Brain pericyte (primary cell): Measurements from ENCODE around the gene CNTN4.
"Not testable (repeated sequence)": the region's sequence is repeated elsewhere in the genome, so short reads cannot be mapped to it uniquely, and the experiment has no call there.

Experiments
- DNase-seq: peaks from one replicate; pipeline ENCODE4 v3.0.0-alpha.2; 2012; ENCODE audit warnings: low read depth, low spot score

Gene CNTN4

DNA sequence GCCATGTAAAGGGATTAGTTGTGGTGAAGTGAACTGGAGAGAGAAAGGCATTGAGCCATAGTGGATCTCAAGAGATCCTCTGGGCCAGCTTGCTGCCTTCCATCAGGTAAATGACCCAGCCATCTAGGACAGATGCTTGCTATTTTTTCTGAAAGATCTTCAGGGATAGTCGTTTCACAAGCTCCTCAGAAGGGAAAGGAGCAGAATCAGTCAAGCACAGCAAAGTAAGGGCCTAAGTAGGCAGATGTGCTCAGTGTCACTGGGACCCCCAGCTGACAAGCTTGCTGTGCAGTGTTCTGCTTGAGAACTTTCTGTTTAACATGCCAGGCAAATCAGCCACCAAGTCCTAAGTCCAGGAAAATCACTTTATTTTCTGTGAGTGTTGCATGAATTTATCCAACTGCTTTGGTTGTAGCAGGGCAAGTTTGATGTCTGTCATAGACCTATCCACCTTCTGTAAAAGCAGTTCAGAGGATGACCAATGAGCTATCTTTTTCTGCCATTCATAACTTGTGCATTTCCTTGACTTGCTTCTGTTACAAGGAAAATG lies 691.7 kb downstream of the CNTN4 start:
- no peak for DNase-seq

DNA sequence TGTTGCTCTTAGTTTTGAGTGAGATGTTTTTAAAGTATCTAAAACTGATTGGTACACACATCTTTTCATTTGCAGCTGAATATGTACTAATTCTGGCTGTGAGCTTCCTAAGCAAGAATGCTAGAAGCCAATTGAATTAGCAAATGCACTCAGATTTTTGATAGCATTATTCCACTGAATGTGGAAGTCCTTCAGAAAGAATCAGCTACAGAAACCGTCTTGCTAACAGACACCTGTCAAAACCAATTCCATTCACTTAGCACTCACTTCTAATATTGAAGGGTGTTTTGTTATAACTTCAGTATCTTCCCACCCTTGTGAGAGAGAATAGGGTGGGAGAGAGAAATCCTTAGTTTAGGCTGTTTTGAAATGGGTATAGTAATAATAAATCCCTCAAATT lies 693.8 kb downstream of the CNTN4 start:
- DNase-seq = no peak

DNA sequence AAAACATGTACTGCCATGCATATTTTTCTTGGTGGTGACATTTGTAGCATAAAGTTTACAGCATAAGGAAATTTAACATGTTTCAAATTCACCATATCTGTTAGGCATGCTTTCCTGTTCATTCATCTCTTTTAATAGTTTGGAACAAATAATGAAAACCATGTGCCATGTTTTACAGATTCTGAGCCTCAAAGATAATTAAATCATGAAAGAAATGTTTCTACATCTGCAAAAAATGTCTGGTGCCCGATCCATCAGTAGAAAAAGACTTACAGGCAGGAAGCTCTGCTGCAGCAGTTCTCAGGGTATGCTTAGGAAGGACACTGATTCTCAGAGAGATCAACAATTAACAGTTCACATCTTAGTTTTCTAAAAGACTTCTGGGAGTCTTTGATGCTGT lies 695.3 kb downstream of the CNTN4 start:
- no peak for DNase-seq

DNA sequence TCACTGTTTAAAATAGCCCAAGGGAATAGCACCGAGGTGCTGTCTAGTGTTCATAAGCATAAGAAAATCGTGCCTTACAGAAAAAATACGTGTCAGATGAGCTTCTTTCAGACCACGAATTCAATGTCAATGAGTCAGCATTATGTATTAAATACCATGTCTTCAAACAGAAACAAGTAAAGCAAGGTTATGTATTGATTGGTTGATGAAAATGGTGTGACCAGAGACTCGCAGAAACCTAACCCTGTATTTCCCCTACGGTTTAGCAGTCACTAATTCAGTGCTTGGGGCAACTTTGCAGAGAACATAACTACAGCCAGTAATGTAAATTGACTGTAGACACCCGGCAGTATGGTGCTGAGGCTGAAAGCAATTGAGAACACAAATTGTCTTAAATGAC lies 703.8 kb downstream of the CNTN4 start:
- no peak for DNase-seq

DNA sequence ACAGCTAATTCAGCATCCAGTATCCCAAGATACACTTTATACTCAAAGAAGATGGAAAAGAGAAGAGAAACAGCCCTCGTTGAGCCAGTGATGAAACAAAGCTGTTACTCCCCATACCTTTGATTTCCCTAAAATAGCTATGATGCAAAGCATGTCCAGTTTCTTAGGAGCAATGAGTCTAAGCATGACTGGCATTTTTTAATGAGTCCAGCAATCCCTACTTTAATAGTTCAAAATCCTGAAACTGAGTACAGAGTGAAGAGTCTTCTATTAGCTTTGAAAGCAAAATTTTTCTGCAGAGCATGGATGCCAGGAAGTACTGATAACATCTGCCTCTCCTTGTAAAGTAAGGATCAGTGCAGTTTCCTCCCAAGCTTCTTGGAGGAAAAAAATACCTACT lies 708.8 kb downstream of the CNTN4 start:
- DNase-seq = no peak

DNA sequence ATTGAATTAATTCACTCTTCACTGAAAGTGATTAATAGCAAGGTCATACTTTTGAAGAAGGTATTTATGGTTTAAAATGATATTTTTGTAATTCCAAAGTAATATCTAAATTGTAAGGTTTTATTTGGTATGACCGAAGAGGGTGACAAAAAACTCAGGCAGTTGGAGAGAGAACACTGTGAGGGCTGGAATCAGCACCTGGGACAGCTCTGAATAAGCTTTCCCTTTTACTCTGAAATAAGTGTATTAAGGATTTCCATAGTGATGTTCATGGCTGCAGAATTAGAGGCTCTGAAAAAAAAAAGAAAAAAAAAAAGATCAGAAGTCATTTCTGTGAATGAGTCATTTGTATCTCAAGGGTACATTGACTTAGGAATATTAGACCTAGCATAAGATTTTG lies 712.1 kb downstream of the CNTN4 start:
- DNase-seq = no peak

DNA sequence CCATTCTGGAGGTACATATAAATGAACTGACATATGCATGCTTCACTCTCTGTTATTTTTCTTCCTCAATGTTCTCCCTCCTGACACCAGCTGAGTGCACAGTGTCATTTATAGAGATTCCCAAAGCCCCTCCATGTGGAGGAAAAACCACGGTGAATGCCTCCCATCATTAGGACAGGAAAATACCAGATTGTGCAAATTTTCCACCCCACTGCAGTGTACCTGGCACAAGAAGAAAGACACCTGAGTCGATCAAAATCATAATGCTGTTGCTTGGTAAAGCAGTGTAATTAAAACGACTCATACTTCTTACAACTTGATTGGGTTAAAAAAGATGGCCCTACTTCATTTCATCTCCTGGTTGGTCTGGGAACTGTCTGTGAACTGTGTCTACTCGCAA lies 720.9 kb downstream of the CNTN4 start:
- no peak for DNase-seq

DNA sequence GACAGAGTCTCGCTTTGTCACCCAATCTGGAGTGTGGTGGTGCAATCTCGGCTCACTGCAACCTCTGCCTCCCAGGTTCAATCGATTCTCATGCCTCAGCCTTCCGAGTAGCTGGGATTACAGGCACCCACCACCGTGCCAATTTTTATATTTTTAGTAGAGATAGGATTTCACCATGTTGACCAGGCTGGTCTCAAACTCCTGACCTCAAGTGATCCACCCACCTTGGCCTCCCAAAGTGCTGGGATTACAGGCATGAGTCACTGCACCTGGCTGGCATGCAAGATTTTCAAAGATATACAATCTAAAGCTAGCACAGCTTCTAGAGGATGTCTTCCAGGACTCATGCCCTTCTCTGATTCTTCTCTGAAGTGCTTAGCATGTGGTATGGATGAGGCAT lies 722.3 kb downstream of the CNTN4 start:
- not testable (repeated sequence) for DNase-seq

DNA sequence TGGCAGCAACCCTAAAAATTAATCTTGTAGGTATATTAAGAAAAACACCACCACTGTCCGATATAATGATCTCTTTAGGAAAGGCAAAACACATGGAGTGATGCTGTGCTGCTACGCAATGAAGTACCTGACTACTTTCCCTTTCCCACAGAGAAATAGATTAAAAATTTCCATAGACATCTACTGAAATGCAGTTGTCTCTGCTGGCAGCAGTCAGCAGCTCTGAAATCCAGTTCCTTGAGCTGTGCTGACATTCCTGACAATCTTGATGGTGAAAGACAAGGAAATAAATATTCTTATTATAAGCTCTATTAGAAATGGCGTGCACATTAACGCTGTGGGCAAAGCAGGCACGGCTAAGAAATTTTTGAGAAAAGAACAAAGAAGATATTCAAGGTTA lies 723.9 kb downstream of the CNTN4 start:
- no peak for DNase-seq

DNA sequence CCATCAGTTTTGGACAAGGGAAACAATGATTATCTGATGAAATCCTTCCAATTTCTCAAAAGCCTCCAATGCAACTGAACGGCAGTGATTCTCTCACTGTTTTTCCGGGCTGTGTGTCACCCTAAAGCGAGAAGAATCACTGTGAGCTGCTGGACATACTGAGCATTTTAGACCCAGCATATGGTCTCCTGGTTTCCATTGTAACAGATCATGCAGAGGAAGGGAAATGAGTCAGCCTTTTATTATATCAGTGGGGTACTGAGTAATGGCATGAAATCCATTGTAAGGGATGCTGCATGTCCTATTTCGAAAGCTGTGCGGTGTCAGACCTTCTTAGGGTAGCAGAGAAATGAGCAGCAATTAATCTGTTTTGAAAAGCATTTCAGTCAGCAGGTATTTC lies 724.4 kb downstream of the CNTN4 start:
- DNase-seq = no peak

DNA sequence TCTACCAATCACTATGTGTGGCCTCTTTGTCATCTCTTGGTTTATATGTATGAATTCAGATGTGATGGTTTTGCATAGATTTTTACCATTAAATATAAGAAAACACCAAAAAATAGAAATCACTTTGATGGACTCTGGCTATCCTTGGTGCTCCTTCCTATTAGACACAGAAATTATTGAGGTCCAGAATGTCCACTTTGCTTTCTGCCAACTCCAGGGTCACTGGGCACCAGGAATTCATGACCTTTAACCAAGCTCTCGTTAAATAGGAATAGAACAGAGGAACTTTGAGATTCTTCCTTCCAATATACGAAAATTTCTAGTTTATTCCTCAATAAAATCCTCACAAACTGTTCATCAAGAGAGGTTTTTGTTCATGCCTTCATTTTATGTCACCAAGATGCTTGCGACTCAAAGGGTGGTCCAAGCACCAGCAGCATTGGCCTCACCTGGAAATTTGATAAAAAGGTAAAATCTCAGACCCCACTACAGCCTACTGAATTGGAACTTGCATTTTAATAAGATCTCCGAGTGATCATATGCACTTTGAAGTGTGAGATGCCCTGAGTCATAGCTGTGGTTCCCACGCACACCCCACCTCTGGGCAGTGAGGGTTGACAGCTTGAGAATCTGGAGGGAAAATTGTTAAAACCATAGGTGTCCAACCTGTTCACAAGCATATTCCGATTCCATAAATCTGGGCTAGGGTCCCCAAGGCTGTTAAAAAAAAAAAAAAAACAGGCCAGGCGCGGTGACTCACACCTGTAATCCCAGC lies 725.0 kb downstream of the CNTN4 start:
- DNase-seq = no peak

DNA sequence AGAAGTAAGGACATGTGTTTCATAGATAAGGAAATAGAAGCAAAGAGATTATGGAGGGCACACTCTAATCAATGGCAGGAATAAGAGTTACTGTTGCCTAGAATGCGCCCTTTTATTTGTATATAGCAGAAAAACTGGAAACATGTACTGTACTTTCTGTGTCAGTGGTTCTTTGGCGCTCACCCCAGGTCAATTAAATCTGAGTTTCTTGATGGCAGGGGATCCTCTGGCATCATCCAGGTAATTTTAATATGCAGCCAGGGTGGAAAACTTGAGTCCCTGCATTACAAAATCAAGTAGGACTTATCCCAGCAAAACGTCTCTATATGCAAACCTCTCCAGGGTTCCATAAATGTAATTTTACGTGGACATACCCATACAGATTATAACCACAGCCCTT lies 727.4 kb downstream of the CNTN4 start:
- no peak for DNase-seq

DNA sequence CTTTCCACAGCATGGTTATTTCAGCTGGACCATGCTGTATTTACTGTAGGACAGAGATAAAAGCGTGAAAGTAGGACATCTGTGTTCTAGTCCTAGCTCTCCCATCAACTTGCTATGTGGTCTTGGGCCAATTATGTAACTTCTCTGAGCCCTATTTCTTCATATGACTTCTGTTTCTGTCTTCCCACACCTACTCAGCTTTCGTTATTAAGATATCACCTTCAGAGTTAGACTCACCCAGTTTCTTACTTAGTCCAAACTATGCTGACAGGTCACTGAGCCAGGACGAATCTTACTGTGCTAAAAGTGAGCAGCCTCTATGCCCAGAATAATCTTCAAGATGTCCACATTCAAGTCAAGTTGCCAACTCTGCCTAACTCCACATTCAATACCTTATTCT lies 727.8 kb downstream of the CNTN4 start:
- DNase-seq = no peak

DNA sequence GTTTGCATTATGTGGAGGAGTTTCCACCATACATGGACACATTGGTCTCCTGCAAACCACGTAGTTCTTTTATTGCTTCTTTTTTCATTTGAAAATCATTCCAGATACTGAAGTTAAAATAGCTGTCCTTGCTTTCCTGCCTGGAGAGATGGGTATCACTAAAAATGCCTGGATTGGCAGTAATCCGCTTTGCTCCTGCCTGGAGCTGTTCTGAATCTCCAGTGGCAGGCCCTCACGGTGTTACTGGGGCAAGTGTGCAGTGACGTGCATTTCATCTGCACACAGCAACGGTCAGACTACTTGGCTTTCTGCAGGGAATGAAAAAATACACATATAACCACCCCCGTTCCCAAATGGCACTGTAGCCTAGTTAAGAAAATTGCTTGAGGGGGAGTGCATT lies 738.6 kb downstream of the CNTN4 start:
- DNase-seq = no peak

DNA sequence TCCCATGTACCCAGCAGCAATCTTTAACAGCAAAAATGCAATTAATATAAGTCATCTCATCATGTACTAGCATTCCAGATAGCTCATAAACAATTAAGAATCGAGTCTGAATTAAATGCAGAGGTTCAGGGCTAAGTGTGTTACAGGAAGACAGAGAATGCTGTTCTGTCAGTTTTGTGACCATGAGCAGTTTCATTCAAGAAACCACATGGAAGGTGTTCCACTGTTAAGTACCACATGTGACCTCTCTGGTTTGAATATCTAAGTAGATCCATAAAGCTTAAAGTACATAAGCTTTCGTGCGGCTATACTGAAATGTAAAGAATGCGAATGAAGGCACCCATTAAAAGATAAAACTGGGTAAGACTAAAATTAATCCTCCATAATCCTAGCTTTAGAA lies 739.2 kb downstream of the CNTN4 start:
- DNase-seq = no peak

DNA sequence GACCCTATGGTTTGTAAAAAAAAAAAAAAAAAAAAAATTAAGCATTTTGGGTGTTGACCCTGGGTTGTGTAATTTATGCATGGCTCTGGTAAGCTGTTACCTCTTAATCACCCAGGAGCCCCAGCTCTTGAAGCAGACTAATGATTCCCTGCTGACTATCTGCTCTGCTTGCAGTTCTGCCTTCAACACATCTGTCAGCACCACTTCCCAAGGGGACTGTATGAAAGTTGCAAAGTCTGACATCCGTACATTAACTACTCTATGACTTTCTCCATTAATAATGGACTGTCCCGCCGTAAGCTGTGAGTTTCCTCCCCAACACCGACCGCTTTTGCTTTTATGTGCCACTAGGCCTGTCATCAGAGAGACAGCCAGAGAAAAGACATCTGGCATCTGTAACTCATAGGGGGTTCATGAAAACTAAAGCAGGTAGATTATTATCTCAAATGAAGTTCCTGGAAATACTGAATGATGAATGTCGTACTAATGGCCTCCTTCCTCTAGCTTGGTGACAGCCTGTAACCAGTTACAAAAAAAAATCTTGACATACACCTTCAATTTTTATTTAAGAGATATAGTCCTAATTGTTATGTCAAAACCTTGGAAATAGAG lies 740.0 kb downstream of the CNTN4 start:
- DNase-seq = no peak

DNA sequence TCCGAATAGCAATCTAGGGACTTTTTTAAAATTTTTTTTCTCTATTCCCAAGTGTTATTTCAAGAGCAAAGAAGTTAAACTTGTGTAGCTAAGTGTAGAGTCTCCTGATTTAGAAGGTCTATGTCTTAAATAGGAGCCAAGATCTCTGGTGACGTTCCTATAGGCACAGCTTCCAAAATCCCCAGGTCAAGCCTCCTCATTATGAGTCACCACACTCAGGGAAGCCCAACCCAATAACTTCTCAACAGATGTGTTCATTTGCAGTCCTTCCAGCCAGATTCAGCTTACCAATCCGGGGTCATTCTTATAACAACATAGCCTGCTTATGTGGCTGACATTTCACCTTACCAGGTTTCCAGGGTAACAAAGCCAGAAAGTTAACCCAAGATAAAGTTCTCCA lies 741.2 kb downstream of the CNTN4 start:
- no peak for DNase-seq

DNA sequence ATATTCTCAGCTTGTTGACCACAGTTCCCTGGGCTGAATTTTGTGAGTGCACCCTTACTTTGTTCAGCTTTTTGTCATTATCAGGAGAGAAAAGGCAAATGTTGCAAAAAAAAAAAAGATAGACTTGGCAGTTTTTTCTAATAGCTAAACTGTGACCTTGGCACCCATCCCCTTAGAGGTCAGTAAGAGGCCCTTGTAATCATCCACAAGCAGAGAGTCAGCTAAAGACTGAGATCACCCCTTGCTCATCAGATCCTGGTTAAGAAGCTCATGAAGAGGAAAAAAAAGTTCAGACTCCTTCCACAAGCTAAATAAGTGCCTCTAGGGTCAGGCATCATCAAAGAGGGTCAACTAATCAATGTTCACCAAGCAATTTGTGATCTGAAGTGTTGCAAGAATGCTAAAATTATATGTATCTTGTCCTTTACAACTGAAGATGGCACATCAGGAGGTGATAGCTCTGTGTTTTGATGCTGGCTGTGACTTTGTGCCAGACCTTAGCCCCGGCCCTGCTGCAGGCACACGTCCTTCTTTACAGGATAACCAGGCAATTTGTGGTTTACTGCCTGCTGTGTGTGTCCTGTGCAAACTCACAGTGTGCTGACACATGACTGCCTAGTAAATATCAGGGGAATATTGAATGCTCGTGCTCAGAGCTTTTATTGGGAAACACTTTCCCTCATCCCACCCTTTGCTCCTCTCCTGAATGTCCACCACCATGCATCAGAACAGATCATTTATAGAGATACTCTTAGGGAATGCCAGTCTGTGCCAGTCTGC lies 748.6 kb downstream of the CNTN4 start:
- no peak for DNase-seq

DNA sequence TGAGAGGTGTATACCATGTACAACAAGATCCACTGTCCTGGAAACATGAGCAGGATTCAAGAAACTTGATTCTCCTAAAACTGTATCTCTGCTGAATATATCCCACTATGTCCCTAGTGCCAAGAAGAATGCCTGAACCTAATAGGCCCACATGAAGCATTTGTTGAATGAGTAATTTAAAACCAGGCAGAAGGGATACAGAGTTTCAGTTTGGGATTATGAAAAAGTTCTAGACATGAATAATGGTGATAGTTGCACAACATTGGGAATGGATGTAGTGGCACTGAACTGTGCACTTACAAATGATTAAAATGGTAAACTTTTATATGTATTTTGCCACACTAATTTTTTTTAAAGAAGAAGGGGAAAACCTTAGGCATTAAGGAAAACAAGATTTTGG lies 750.4 kb downstream of the CNTN4 start:
- DNase-seq = no peak

DNA sequence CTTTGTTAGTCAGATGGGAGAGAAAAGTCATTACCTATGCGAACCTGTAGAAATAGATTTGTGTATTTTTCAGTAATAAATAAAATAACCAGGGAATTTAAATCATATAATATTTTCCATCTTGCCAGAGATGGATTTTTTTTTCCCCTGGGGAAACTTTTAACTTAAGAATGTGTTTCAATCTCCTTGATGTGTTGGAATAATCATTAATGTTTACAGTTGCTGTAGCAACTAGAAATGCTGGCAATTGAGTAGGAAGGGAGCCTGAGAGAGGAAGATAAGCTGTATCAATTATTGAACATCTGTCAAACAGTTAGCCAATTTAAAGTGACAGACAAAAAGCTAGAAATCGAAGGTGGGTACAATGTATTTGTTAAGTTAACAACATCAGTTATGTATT lies 752.0 kb downstream of the CNTN4 start:
- no peak for DNase-seq

DNA sequence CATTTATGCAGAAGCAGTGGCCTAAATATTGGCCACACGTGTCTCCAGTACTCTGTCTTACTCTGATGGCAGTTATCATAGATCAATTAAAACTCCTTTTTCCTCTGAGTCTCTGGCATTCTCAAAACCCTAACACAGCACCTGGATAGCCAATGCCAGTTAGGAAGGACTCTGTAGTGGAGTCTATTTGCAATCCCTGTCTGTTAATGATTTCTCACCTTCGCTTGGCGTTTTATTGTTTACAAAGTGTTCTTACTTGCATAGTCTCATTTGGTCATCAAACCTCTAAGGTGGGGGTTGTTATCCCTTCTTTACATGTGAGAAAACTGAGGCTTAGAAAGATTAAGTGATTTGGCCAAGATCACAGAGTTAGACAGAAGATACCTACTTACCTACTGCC lies 752.7 kb downstream of the CNTN4 start:
- no peak for DNase-seq

DNA sequence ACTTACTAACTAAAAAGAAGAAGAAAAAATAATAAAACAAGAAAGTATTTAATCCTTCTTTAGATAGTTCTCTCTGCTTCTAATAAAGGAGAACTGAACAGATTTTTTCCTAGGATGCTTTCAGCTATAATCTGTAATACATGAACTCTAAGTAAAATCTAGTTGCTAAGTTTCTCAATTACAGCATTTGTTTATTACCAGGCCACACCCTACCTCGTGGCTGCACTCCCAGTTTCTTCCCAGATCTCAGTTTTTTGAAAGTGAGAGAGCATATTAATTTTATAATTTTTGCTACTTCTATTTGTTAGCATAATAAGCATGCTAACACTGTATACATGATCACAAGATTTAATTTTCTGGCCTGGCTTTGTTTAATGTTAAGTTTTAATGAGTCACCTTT lies 753.2 kb downstream of the CNTN4 start:
- DNase-seq = no peak

DNA sequence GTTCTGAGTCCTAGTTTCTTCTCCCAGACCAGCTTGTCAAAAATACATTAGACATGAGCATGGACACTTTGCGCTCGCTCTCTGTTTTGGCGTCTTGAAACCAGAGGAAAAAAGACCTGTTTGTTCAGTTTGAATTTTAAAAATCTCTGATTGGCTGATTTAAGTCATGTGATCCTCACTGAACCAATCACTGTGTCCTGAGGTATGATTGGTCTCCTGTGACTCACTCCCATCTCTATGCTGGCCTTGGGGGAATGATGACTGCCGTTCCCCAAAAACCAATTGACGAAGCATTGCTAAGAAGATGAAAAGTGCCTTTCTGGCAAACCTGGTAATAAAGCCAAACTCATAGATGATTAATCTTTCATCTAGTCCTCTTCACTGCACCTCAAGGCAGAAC lies 755.0 kb downstream of the CNTN4 start:
- DNase-seq = no peak
